CMK (cell line): ENCODE data around the gene DUSP6.
A peak's percentile ranks its signal among the peaks of the same experiment; 100 is the strongest.

Experiments
- DNase-seq: peaks from one replicate; pipeline ENCODE4 v3.0.0-alpha.2; 2010; ENCODE audit warnings: low read depth

DUSP6 gene

GRCh38 chr12:89352492-89353187 lies at the start of gene DUSP6:
TSS of gene DUSP6 (minus strand) at chr12:89352501. CDS start at chr12:89352039, 462 bp downstream.
- no peak for DNase-seq

GRCh38 chr12:89401433-89402058 lies 49.2 kb upstream of the DUSP6 start:
- DNase-seq, result no peak

- no peak for DNase-seq
Measured at GRCh38 chr12:89400415-89400814, 48.1 kb upstream of the DUSP6 start.

GRCh38 chr12:89395712-89396111 lies 43.4 kb upstream of the DUSP6 start:
- no peak for DNase-seq

- DNase-seq, result peak; percentile 83
Measured at GRCh38 chr12:89393551-89394121, 41.3 kb upstream of the DUSP6 start.

GRCh38 chr12:89392391-89392790 lies 40.1 kb upstream of the DUSP6 start:
- DNase-seq, result no peak

GRCh38 chr12:89391726-89392336 lies 39.5 kb upstream of the DUSP6 start:
- no peak for DNase-seq

GRCh38 chr12:89390802-89391673 lies 38.7 kb upstream of the DUSP6 start:
- no peak for DNase-seq

- no peak for DNase-seq
Measured at GRCh38 chr12:89389755-89390661, 37.7 kb upstream of the DUSP6 start.

GRCh38 chr12:89386138-89386537 lies 33.8 kb upstream of the DUSP6 start:
- no peak for DNase-seq

- DNase-seq, result no peak
Measured at GRCh38 chr12:89384807-89385206, 32.5 kb upstream of the DUSP6 start.

GRCh38 chr12:89384050-89384758 lies 31.9 kb upstream of the DUSP6 start:
- no peak for DNase-seq

GRCh38 chr12:89383235-89384049 lies 31.1 kb upstream of the DUSP6 start:
- DNase-seq, result no peak

GRCh38 chr12:89382328-89382727 lies 30.0 kb upstream of the DUSP6 start:
- no peak for DNase-seq

- DNase-seq, result no peak
Measured at GRCh38 chr12:89379839-89380467, 27.7 kb upstream of the DUSP6 start.

- DNase-seq, result no peak
Measured at GRCh38 chr12:89379148-89379838, 27.0 kb upstream of the DUSP6 start.

- DNase-seq, result no peak
Measured at GRCh38 chr12:89376844-89377243, 24.5 kb upstream of the DUSP6 start.

- no peak for DNase-seq
Measured at GRCh38 chr12:89376202-89376529, 23.9 kb upstream of the DUSP6 start.
